Measurements from ENCODE around the gene IMPG2. TPM values are rescaled to one million over a fixed set of nuclear protein-coding genes. Genes with fewer than 3 reads are reported as not detected.
"Not testable (repeated sequence)": the region's sequence is repeated elsewhere in the genome, so short reads cannot be mapped to it uniquely, and the experiment has no call there.

IMPG2 gene
- total and polyA plus RNA-seq, 2 experiments from 2014 or later = 0.11 TPM; not detected in 1

- no peak overlapping the region for H3K4me2 ChIP-seq (ENCODE audit: unreplicated experiment)
- H3F3A ChIP-seq (ENCODE audit: insufficient read depth) = no peaks in the 10 kb centered on the region
- no peak for DNase-seq
- no peak overlapping the region for H3K4me3 ChIP-seq
- no peaks in the 10 kb centered on the region for H3K9me2 ChIP-seq (ENCODE audit: insufficient read depth)
- 94 to 96% methylated on average over 2 of the region's 2 CpGs for WGBS, 2 experiments (ENCODE audit: low coverage in 1 of 2, low lambda C conversion rate in 2 of 2, missing lambda C conversion rate in 2 of 2)
- H2AFZ ChIP-seq = no peak overlapping the region
- no peaks in the 10 kb centered on the region for H4K20me1 ChIP-seq (ENCODE audit: insufficient read depth)
- H3K79me2 ChIP-seq (ENCODE audit: insufficient read depth) = no peaks in the 10 kb centered on the region
- H3K27ac ChIP-seq = no peak overlapping the region
- H3K4me1 ChIP-seq (ENCODE audit: insufficient read depth) = no peaks in the 10 kb centered on the region
- no peak overlapping the region for H3K9ac ChIP-seq
- no peaks in the 10 kb centered on the region for H3K36me3 ChIP-seq (ENCODE audit: low read depth)
- in situ Hi-C loops (cut with MboI) = no loop called here
- no peaks in the 10 kb centered on the region for H3K27me3 ChIP-seq (replicated peaks; ENCODE audit: insufficient read depth)
- H3K9me3 ChIP-seq (ENCODE audit: low read depth) = no peaks in the 10 kb centered on the region
- TF ChIP-seq EZH2phosphoT487 (IDR thresholded peaks at IDR 0.05; ENCODE audit: insufficient read depth, low read depth) (no peak), EZH2 (IDR thresholded peaks at IDR 0.05; ENCODE audit: insufficient read depth, poor library complexity, severe bottlenecking) (no peak)
Observed at GRCh38 chr3:101312545-101312944, 7.8 kb downstream of the IMPG2 start.

- Histone ChIP-seq H3K27me3 (replicated peaks; ENCODE audit: insufficient read depth) (no peaks in the 10 kb centered on the region), H3K9me2 (ENCODE audit: insufficient read depth) (no peaks in the 10 kb centered on the region), H3K4me1 (ENCODE audit: insufficient read depth) (no peaks in the 10 kb centered on the region), H3K36me3 (ENCODE audit: low read depth) (no peaks in the 10 kb centered on the region), H3K4me3 (no peak overlapping the region), H3K9me3 (ENCODE audit: low read depth) (no peaks in the 10 kb centered on the region), H3K27ac (no peak overlapping the region), H2AFZ (no peak overlapping the region), H3K9ac (no peak overlapping the region), H3F3A (ENCODE audit: insufficient read depth) (no peaks in the 10 kb centered on the region), H3K4me2 (ENCODE audit: unreplicated experiment) (no peak overlapping the region), H3K79me2 (ENCODE audit: insufficient read depth) (no peaks in the 10 kb centered on the region), H4K20me1 (ENCODE audit: insufficient read depth) (no peaks in the 10 kb centered on the region)
- TF ChIP-seq EZH2phosphoT487 (IDR thresholded peaks at IDR 0.05; ENCODE audit: insufficient read depth, low read depth) (no peak), EZH2 (IDR thresholded peaks at IDR 0.05; ENCODE audit: insufficient read depth, poor library complexity, severe bottlenecking) (no peak)
- DNase-seq = no peak
- in situ Hi-C loops (cut with MboI) = no loop called here
- 66 to 79% methylated on average over 2 of the region's 2 CpGs for WGBS, 2 experiments (ENCODE audit: low coverage in 1 of 2, low lambda C conversion rate in 2 of 2, missing lambda C conversion rate in 2 of 2)
Observed at GRCh38 chr3:101311676-101312075, 8.7 kb downstream of the IMPG2 start.

GRCh38 chr3:101310978-101311375, 9.4 kb downstream of the IMPG2 start:
- no peak overlapping the region for H3K4me2 ChIP-seq (ENCODE audit: unreplicated experiment)
- no peaks in the 10 kb centered on the region for H3K36me3 ChIP-seq (ENCODE audit: low read depth)
- no peaks in the 10 kb centered on the region for H3K9me3 ChIP-seq (ENCODE audit: low read depth)
- in situ Hi-C loops (cut with MboI) = no loop called here
- no peaks in the 10 kb centered on the region for H3K79me2 ChIP-seq (ENCODE audit: insufficient read depth)
- no peaks in the 10 kb centered on the region for H3F3A ChIP-seq (ENCODE audit: insufficient read depth)
- H3K9ac ChIP-seq = no peak overlapping the region
- no peaks in the 10 kb centered on the region for H3K9me2 ChIP-seq (ENCODE audit: insufficient read depth)
- DNase-seq = no peak
- no peaks in the 10 kb centered on the region for H3K4me1 ChIP-seq (ENCODE audit: insufficient read depth)
- TF ChIP-seq EZH2phosphoT487 (IDR thresholded peaks at IDR 0.05; ENCODE audit: insufficient read depth, low read depth) (no peak), EZH2 (IDR thresholded peaks at IDR 0.05; ENCODE audit: insufficient read depth, poor library complexity, severe bottlenecking) (no peak)
- no peaks in the 10 kb centered on the region for H3K27me3 ChIP-seq (replicated peaks; ENCODE audit: insufficient read depth)
- H3K27ac ChIP-seq = no peak overlapping the region
- no peak overlapping the region for H2AFZ ChIP-seq
- H3K4me3 ChIP-seq = no peak overlapping the region
- no peaks in the 10 kb centered on the region for H4K20me1 ChIP-seq (ENCODE audit: insufficient read depth)

DNA sequence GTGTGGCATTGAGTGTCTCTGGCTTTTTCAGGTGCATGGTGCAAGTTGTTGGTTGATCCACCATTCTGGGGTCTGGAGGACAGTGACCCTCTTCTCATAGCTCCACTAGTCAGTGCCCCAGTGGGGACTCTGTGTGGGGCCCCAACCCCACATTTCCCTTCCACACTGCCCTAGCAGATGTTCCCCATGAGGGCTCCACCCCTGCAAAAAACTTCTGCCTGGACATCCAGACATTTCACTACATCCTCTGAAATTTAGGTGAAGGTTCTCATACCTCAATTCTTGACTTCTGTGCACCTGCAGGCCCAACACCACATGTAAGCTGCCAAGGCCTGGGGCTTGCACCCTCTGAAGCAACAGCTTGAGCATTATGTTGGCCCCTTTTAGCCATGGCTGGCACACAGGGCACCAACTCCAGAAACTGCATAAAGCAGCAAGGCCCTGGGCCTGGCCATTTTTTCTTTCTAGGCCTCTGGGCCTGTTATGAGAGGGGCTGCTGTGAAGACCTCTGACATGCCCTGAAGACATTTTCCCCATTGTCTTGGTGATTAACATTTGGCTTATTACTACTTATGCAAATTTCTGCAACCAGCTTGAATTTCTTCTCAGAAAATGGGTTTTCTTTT, 12.1 kb downstream of the IMPG2 start:
- DNase-seq; H2AFZ ChIP-seq; H3K4me2 ChIP-seq (ENCODE audit: unreplicated experiment); H3K4me3 ChIP-seq; H3K27me3 ChIP-seq (replicated peaks; ENCODE audit: insufficient read depth); H3K79me2 ChIP-seq (ENCODE audit: insufficient read depth); H3K9me2 ChIP-seq (ENCODE audit: insufficient read depth); H3K27ac ChIP-seq; H3K4me1 ChIP-seq (ENCODE audit: insufficient read depth); H4K20me1 ChIP-seq (ENCODE audit: insufficient read depth); H3F3A ChIP-seq (ENCODE audit: insufficient read depth); H3K9ac ChIP-seq; in situ Hi-C loops (cut with MboI); H3K36me3 ChIP-seq (ENCODE audit: low read depth); H3K9me3 ChIP-seq (ENCODE audit: low read depth): not testable (repeated sequence)

GRCh38 chr3:101303836-101304235, 16.5 kb downstream of the IMPG2 start:
- DNase-seq = no peak
- TF ChIP-seq EZH2 (IDR thresholded peaks at IDR 0.05; ENCODE audit: insufficient read depth, poor library complexity, severe bottlenecking) (no peak), EZH2phosphoT487 (IDR thresholded peaks at IDR 0.05; ENCODE audit: insufficient read depth, low read depth) (no peak)
- H3K9ac ChIP-seq = no peak overlapping the region
- H3K9me2 ChIP-seq (ENCODE audit: insufficient read depth) = no peaks in the 10 kb centered on the region
- H3K27me3 ChIP-seq (replicated peaks; ENCODE audit: insufficient read depth) = no peaks in the 10 kb centered on the region
- no peaks in the 10 kb centered on the region for H4K20me1 ChIP-seq (ENCODE audit: insufficient read depth)
- H2AFZ ChIP-seq = no peak overlapping the region
- in situ Hi-C loops (cut with MboI) = no loop called here
- no peak overlapping the region for H3K27ac ChIP-seq
- H3K79me2 ChIP-seq (ENCODE audit: insufficient read depth) = no peaks in the 10 kb centered on the region
- H3K9me3 ChIP-seq (ENCODE audit: low read depth) = no peaks in the 10 kb centered on the region
- no peaks in the 10 kb centered on the region for H3K36me3 ChIP-seq (ENCODE audit: low read depth)
- H3K4me1 ChIP-seq (ENCODE audit: insufficient read depth) = no peaks in the 10 kb centered on the region
- H3K4me2 ChIP-seq (ENCODE audit: unreplicated experiment) = no peak overlapping the region
- H3F3A ChIP-seq (ENCODE audit: insufficient read depth) = no peaks in the 10 kb centered on the region
- no peak overlapping the region for H3K4me3 ChIP-seq

Measured in GM23248 (cell line).